K562 (cell line): ENCODE measurements around the gene ZNF333. TPM values are rescaled to one million over a fixed set of nuclear protein-coding genes. Genes with fewer than 3 reads are reported as not detected.

ENCODE experiments used
- ATAC-seq: fragments of 200-7000 bp; cut with Tn5 transposase; 3 replicates; pipeline ENCODE4 v1.9.1; 2020; ENCODE audit warnings: moderate library complexity
- Bru-seq: library from RNA; stranded (reverse); fragments of 400-500 nt; gene quantifications from one replicate; lab custom pipeline; 2021; lab: Mats Ljungman, UMichigan
- BruChase-seq, 2 experiments: library from RNA; stranded (reverse); fragments of 400-500 nt; gene quantifications; one replicate each; lab custom pipeline; 2021; lab: Mats Ljungman, UMichigan
- BruUV-seq: library from RNA; stranded (reverse); fragments of 400-500 nt; replicated peaks from 2 replicates; lab custom pipeline; 2021; lab: Mats Ljungman, UMichigan
- CTCF ChIA-PET: fragments of 300-600 bp; formaldehyde crosslinking; extraction: SDS; loops from one replicate; lab custom pipeline; 2021; ENCODE audit warnings: low intra/inter-chr PET ratio; lab: Yijun Ruan, JAX
- POLR2A ChIA-PET: fragments of 300-600, 350-650 bp; sonication (Branson Sonifier 250); formaldehyde crosslinking; extraction: SDS; loops from one replicate; lab custom pipeline; 2021; ENCODE audit warnings: antibody characterized with exemption, inconsistent platforms; lab: Yijun Ruan, JAX
- DNase-seq, 4 experiments: peaks; one replicate each; pipeline versions ENCODE4 v3.0.0 to v3.0.0-alpha.2; 2011 to 2018; ENCODE audit warnings: low spot score in 3 of 4, mixed read lengths in 3 of 4; ENCODE audit errors: extremely low read depth in 1 of 4
- FAIRE-seq: peaks from 2 replicates; lab custom pipeline; 2011; peaks lifted over from hg19 to GRCh38; lab: Jason Lieb, UNC
- H2AFZ ChIP-seq: 2 replicates; pipeline ENCODE4 v1.6.0; 2011; ENCODE audit warnings: low read depth, low read length, control low read depth, inconsistent platforms
- H3K27ac ChIP-seq: fragments of 200-600 bp; 3 replicates; pipeline ENCODE4 v1.8.0; 2011; ENCODE audit warnings: low read depth, mild to moderate bottlenecking, control low read depth, inconsistent platforms, low read length, moderate library complexity, mixed read lengths; ENCODE audit errors: extremely low read depth
- H3K27me3 ChIP-seq, 2 experiments: fragments of 300-600 bp in 1 of 2; 2 replicates in 1 of 2; 3 replicates in 1 of 2; pipeline versions ENCODE4 v1.6.0 to v1.8.0; 2011; ENCODE audit warnings: inconsistent platforms in 2 of 2, low read length in 2 of 2, mild to moderate bottlenecking in 1 of 2, mixed read lengths in 1 of 2, moderate library complexity in 1 of 2; ENCODE audit not compliant: control insufficient read depth in 2 of 2, insufficient read depth in 2 of 2
- H3K36me3 ChIP-seq: fragments of 300-600 bp; 3 replicates; pipeline ENCODE4 v1.8.0; 2011; ENCODE audit warnings: mild to moderate bottlenecking, low read length, inconsistent platforms; ENCODE audit not compliant: control insufficient read depth, insufficient read depth
- H3K4me1 ChIP-seq, 2 experiments: fragments of 200-600 bp in 1 of 2; replicated peaks in 1 of 2; 2 replicates in 1 of 2; 3 replicates in 1 of 2; pipeline versions ENCODE4 v1.5.1 to v1.8.0; 2011; ENCODE audit warnings: inconsistent platforms in 2 of 2, low read length in 2 of 2, mild to moderate bottlenecking in 1 of 2, mixed read lengths in 1 of 2, moderate library complexity in 1 of 2; ENCODE audit not compliant: control insufficient read depth in 2 of 2, insufficient read depth in 2 of 2
- H3K4me2 ChIP-seq: 2 replicates; pipeline ENCODE4 v1.6.1; 2011; ENCODE audit warnings: low read length, control low read depth, inconsistent platforms, mixed read lengths; ENCODE audit not compliant: insufficient read depth
- H3K4me3 ChIP-seq: fragments of 200-600 bp; sonication (generic), shearing (Covaris generic); 2 replicates; pipeline ENCODE4 v1.5.1; 2016; ENCODE audit warnings: control low read depth, inconsistent platforms
- H3K79me2 ChIP-seq: fragments of 200-600 bp; 3 replicates; pipeline ENCODE4 v1.8.0; 2011; ENCODE audit warnings: low read length, inconsistent platforms; ENCODE audit not compliant: control insufficient read depth, insufficient read depth
- H3K9ac ChIP-seq, 2 experiments: 2 replicates each; pipeline versions ENCODE4 v1.6.0 to v1.6.1; 2011; ENCODE audit warnings: low read depth in 2 of 2, low read length in 2 of 2, control low read depth in 1 of 2, inconsistent platforms in 1 of 2, mild to moderate bottlenecking in 1 of 2, mixed read lengths in 1 of 2; ENCODE audit not compliant: insufficient read depth in 1 of 2
- H3K9me1 ChIP-seq: one replicate; pipeline ENCODE4 v1.6.0; 2011; ENCODE audit warnings: inconsistent platforms, mild to moderate bottlenecking, low read length, moderate library complexity; ENCODE audit not compliant: control insufficient read depth, insufficient read depth
- H3K9me3 ChIP-seq: replicated peaks from 2 replicates; pipeline ENCODE4 v1.5.1; 2011; ENCODE audit warnings: low read depth, low read length, inconsistent platforms; ENCODE audit not compliant: control insufficient read depth, insufficient read depth
- H4K20me1 ChIP-seq: replicated peaks from 2 replicates; pipeline ENCODE4 v1.6.1; 2011; ENCODE audit warnings: low read length, inconsistent platforms, mixed read lengths; ENCODE audit not compliant: control insufficient read depth, insufficient read depth
- ATF7 ChIP-seq: fragments of 450-650 bp; IDR thresholded peaks from 2 replicates; pipeline ENCODE4 v1.7.1; 2014; ENCODE audit warnings: mild to moderate bottlenecking, moderate library complexity
- EGR1 ChIP-seq: fragments of 450-650 bp; conservative IDR thresholded peaks from 2 replicates; pipeline ENCODE4 v1.6.1; 2017; ENCODE audit warnings: mild to moderate bottlenecking
- HDAC1 ChIP-seq, 2 experiments: fragments of 450-650 bp; IDR thresholded peaks; 2 replicates each; pipeline ENCODE4 v1.6.1; 2016 to 2017; ENCODE audit warnings: inconsistent platforms in 1 of 2, mild to moderate bottlenecking in 1 of 2, moderate library complexity in 1 of 2
- NEUROD1 ChIP-seq: fragments of 150-350 bp; IDR thresholded peaks from 2 replicates; pipeline ENCODE4 v1.6.1; 2014; ENCODE audit warnings: borderline replicate concordance, low read length, low read depth; ENCODE audit not compliant: partially characterized antibody
- NR2C1 ChIP-seq, 2 experiments: fragments of 450-650 bp; IDR thresholded peaks; 2 replicates each; pipeline ENCODE4 v1.6.1; 2017; ENCODE audit warnings: mild to moderate bottlenecking in 2 of 2, antibody characterized with exemption in 1 of 2, inconsistent platforms in 1 of 2, missing compliant biosample characterization in 1 of 2, missing genetic modification characterization in 1 of 2
- POLR2AphosphoS5 ChIP-seq: IDR thresholded peaks from 2 replicates; pipeline ENCODE4 v1.6.1; 2011; ENCODE audit warnings: mild to moderate bottlenecking, low read depth, low read length, moderate library complexity; ENCODE audit not compliant: control insufficient read depth, insufficient read depth
- PRDM10 ChIP-seq: fragments of 450-650 bp; IDR thresholded peaks from 2 replicates; pipeline ENCODE4 v1.6.1; 2018; ENCODE audit not compliant: partially characterized antibody
- ZFP30 ChIP-seq: fragments of 250-450 bp; sonication (Bioruptor Pico); IDR thresholded peaks from 2 replicates; pipeline ENCODE4 v1.8.0; 2022; ENCODE audit warnings: moderate library complexity, mild to moderate bottlenecking, inconsistent platforms, borderline replicate concordance
- WGBS: fragments of 100-300 bp; shearing (Covaris generic); methylation state at CpG from one replicate; pipeline ENCODE4 v1.1.6; 2016; ENCODE audit warnings: low coverage, mixed read lengths; ENCODE audit not compliant: insufficient coverage; ENCODE audit errors: missing lambda C conversion rate; 5-methylcytosine and 5-hydroxymethylcytosine counted together
- in situ Hi-C: fragments of 300-500 bp; cut with MboI; formaldehyde crosslinking; loops from 4 replicates; pipeline ENCODE4 v1.15.0; 2018; ENCODE audit warnings: inconsistent platforms, mixed read lengths
- intact Hi-C: fragments of 100-400 bp; cut with micrococcal nuclease; formaldehyde crosslinking; loops from 2 replicates; pipeline ENCODE4 v1.14.2; 2022
- long read RNA-seq, 3 experiments: library from polyadenylated mRNA in 2 of 3; library from RNA in 1 of 3; unstranded in 2 of 3; stranded (forward) in 1 of 3; transcript quantifications; one replicate each; pipeline ENCODE4 v2.0.0, GENCODE V29; 2019 to 2022
- polyA minus RNA-seq, 3 experiments: library from RNA; depleted of rRNA, polyadenylated mRNA; stranded (reverse); fragments of >200 nt; gene quantifications; 2 replicates each; pipeline ENCODE4 v1.2.3, GENCODE V29; 2011
- polyA plus RNA-seq, 8 experiments: library from polyadenylated mRNA; depleted of rRNA in 4 of 8; stranded (reverse) in 5 of 8; unstranded in 3 of 8; fragments of >200 nt; fragmentation: Nextera tagmentation in 2 of 8; fragmentation: Illumina TruSeq in 1 of 8; extraction: Ambion mirVana in 2 of 8; extraction: Trizol in 1 of 8; gene quantifications; 2 replicates each; pipeline versions ENCODE4 v1.2.1 to v1.2.3, GENCODE V29; 2011 to 2014; ENCODE audit warnings: inconsistent platforms in 1 of 8, missing spikeins in 1 of 8
- total RNA-seq, 7 experiments: library from RNA; depleted of rRNA in 6 of 7; stranded (reverse); fragments of >200 nt in 6 of 7; fragmentation: Illumina TruSeq in 2 of 7; extraction: Trizol in 2 of 7; gene quantifications; 2 replicates each; pipeline versions ENCODE4 v1.2.1 to v1.2.3, GENCODE V29; 2011 to 2021; ENCODE audit warnings: low replicate concordance in 1 of 7

The ZNF333 gene
- 65.5 and 79.8 TPM in 2 replicates for total RNA-seq (2011; cell fraction: chromatin; rRNA removed; ENCODE audit: low replicate concordance)
- 47.5 and 55.0 TPM in 2 replicates for total RNA-seq (2011; cell fraction: nucleolus; rRNA removed)
- total RNA-seq (2011; cell fraction: nucleoplasm; rRNA removed): 54.5 and 64.0 TPM in 2 replicates
- total RNA-seq (2014; rRNA removed): 4.5 and 8.5 TPM in 2 replicates
- total RNA-seq (2014; rRNA removed; fragmentation: Illumina TruSeq; extraction: Trizol): 5.9 and 6.0 TPM in 2 replicates
- 4.1 and 5.2 TPM in 2 replicates for total RNA-seq (2015; rRNA removed; fragmentation: Illumina TruSeq; extraction: Trizol)
- 6.3 and 7.1 TPM in 2 replicates for total RNA-seq (2021)
- 10.3 and 11.4 TPM in 2 replicates for polyA plus RNA-seq (2011; rRNA removed)
- 6.3 and 8.5 TPM in 2 replicates for polyA plus RNA-seq (2011; cell fraction: cytosol; rRNA removed)
- polyA plus RNA-seq (2011; cell fraction: nucleus; rRNA removed): 29.9 and 40.6 TPM in 2 replicates
- 6.2 and 11.3 TPM in 2 replicates for polyA plus RNA-seq (2012)
- polyA plus RNA-seq (2014; fragmentation: Illumina TruSeq; extraction: Trizol): 5.8 and 6.5 TPM in 2 replicates
- polyA plus RNA-seq (2014; fragmentation: Nextera tagmentation; extraction: Ambion mirVana): 1 to 10 TPM; 2.8 to 3.3 TPM
- polyA plus RNA-seq (2014; rRNA removed): 7.7 and 9.3 TPM in 2 replicates
- polyA minus RNA-seq (2011; rRNA and poly(A)+ RNA removed): 10.3 and 10.6 TPM in 2 replicates
- polyA minus RNA-seq (2011; cell fraction: cytosol; rRNA and poly(A)+ RNA removed): 4.0 and 4.9 TPM in 2 replicates
- 11.4 and 12.3 TPM in 2 replicates for polyA minus RNA-seq (2011; cell fraction: nucleus; rRNA and poly(A)+ RNA removed)
- Bru-seq, nascent RNA: percentile 51 among the genes with signal in this experiment
- BruChase-seq, experiment 1, labeled RNA remaining after a 2-hour chase: percentile 56 among the genes with signal in this experiment
- BruChase-seq, experiment 2, labeled RNA remaining after a 6-hour chase: percentile 60 among the genes with signal in this experiment
- long read RNA-seq, experiment 1, full-length matches to known transcripts: 1 of 14 reads
- long read RNA-seq, experiment 1, partial matches to known transcripts: 7 of 14 reads
- long read RNA-seq, experiment 1, other reads (novel, unspliced or antisense): 6 of 14 reads
- long read RNA-seq, experiment 2, partial matches to known transcripts: 0 of 1 reads
- long read RNA-seq, experiment 2, other reads (novel, unspliced or antisense): 0 of 1 reads
- long read RNA-seq, experiment 3, full-length matches to known transcripts: 2 of 3 reads
- long read RNA-seq, experiment 3, partial matches to known transcripts: 0 of 3 reads
- long read RNA-seq, experiment 3, other reads (novel, unspliced or antisense): 1 of 3 reads

GRCh38 chr19:14689598-14690503, at the start of gene ZNF333:
ZNF333 (plus strand) TSS chr19:14690048; CDS start chr19:14693492, 3,444 bp downstream.
- Histone ChIP-seq H3K27ac (peak within 1 kb of the TSS; percentile 98), H2AFZ (peak within 1 kb of the TSS; percentile 100), H3K9me3 (no peaks in the 10 kb centered on the region), H3K4me2 (peak within 1 kb of the TSS; percentile 92), H3K27me3 (no peaks in the 10 kb centered on the region), H3K4me1 (peaks cover 3 to 8% of the 10 kb centered on the region in 2 experiments; a peak in 3 of 5 replicates), H3K79me2 (peaks cover 6% of the 10 kb centered on the region), H3K9me1 (no peaks in the 10 kb centered on the region), H3K9ac (peak within 1 kb of the TSS; percentile 86 to 93), H3K4me3 (peak within 1 kb of the TSS; percentile 65), H3K36me3 (no peaks in the 10 kb centered on the region), H4K20me1 (no peaks in the 10 kb centered on the region)
- in situ Hi-C loops (loop anchor here (5.0 kb wide), 1 partner anchor 118 kb away; the partner anchor contains the start of gene NDUFB7), intact Hi-C loops (no loop called here)
- DNase-seq (peak; percentile 95 to 99 (median 99)), FAIRE-seq (peak; percentile 67), ATAC-seq (peak; percentile 99)
- ChIA-PET CTCF (no interaction called here), POLR2A (interaction anchor here (0.7 to 1.6 kb wide), 12 partner anchors 11 to 1541 kb away, joined by 3 to 14 read pairs (median 4); partner anchors contain the start of gene NDUFB7)
- TSS peak; percentile 64 for BruUV-seq
- 2% methylated on average over 47 of the region's 66 CpGs for WGBS
- TF ChIP-seq PRDM10 (peak; percentile 5), ATF7 (peak; percentile 67; the same call in 1 of the 2 replicates), NEUROD1 (peak; percentile 20), POLR2AphosphoS5 (peak; percentile 90), ZFP30 (CRISPR knock-in tag) (no peak), HDAC1 (IDR thresholded peaks at IDR 0.05) (peak in 1 of 2 experiments; percentile 45; a peak in 1 of 4 replicates), NR2C1 (IDR thresholded peaks at IDR 0.05) (peak; percentile 38; the same call in 1 of the 2 replicates), NR2C1 (tag; IDR thresholded peaks at IDR 0.05) (peak; percentile 59; the same call in 1 of the 2 replicates), EGR1 (peak; percentile 61)
